HG03039 (cell line): ENCODE results near the gene PARD6G.

Source experiments
- ATAC-seq: cut with Tn5 transposase; IDR thresholded peaks from one replicate; pipeline ENCODE4 v1.9.1; 2021; ENCODE audit warnings: mild to moderate bottlenecking, moderate library complexity; ENCODE audit not compliant: unreplicated experiment

The PARD6G gene

GRCh38 chr18:80157708-80158343 is 89.5 kb downstream of the PARD6G start:
- ATAC-seq = no peak

DNA sequence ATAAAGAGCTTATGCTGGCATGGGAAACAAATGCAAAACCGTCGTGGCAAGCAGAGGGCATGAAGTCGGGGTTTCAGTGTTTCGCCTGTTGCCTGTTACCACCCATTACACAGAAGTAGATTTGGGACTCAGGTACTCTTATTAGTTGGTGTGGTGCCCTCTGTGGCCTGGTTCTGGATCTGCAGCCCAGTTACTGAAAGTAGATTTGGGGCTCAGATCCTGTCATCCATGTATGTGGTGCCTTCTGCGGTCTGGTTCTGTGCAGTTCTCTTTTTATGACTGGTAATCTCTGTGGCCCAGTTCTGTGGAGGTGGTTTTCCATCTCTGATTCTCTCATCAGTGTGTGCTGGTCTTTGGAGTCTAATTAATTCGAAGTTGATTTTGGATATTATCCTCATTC is 93.0 kb downstream of the PARD6G start:
- peak; percentile 66 for ATAC-seq

- ATAC-seq = no peak
Observed at GRCh38 chr18:80149667-80150066, 97.6 kb downstream of the PARD6G start.

DNA sequence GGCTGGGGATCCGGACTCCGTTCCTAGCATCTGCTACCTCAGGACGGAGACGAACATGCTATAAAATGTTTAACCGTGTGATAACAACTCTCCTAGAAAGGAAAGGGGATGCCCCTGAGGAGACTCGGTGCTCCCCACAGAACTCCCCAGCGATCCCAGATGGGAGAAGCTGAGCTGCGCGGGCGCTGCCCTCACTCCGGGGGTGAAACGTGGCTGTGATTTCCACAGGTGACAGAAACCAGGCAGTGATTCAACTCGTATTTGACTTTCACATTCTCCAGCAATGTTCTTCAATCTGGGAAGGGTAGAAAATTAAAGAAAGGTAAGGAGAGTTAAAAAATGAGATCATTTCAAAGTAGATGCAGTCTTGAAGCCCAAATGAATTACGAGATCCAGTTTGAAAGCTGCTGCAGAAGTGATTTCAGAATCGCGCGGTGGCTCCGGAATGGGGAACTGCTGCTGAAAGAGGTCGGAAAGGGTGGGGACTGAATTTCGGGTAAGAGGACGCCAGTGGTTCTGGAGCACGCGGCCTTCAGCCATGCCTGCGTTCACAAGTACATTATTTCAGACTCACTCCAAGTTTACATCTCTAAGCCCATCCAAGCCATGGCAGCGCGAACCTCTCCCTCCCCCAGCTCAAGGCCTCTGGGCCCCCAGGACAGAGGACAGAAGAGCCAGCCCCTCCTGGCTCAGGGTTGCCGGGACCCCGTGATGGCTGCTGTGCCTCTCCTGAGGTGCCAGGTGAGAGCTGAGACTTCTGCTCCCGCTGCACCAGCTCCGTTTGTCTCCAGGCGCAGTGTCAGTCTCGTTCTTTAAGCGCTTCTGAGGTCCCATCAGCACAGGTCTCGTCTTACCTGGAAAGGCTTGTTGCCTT is 98.8 kb downstream of the PARD6G start:
- ATAC-seq = peak; percentile 12

GRCh38 chr18:80147418-80148325 is 99.6 kb downstream of the PARD6G start:
- peak; percentile 76 for ATAC-seq

- ATAC-seq = peak; percentile 16
Observed at GRCh38 chr18:80147037-80147417, 100.3 kb downstream of the PARD6G start.

- no peak for ATAC-seq
Observed at GRCh38 chr18:80145196-80145804, 102.0 kb downstream of the PARD6G start.

- ATAC-seq = no peak
Observed at GRCh38 chr18:80143881-80144280, 103.4 kb downstream of the PARD6G start.

GRCh38 chr18:80140455-80140985 is 106.8 kb downstream of the PARD6G start:
- ATAC-seq = no peak

- no peak for ATAC-seq
Observed at GRCh38 chr18:80137976-80138375, 109.3 kb downstream of the PARD6G start.

GRCh38 chr18:80137137-80137536 is 110.2 kb downstream of the PARD6G start:
- no peak for ATAC-seq

DNA sequence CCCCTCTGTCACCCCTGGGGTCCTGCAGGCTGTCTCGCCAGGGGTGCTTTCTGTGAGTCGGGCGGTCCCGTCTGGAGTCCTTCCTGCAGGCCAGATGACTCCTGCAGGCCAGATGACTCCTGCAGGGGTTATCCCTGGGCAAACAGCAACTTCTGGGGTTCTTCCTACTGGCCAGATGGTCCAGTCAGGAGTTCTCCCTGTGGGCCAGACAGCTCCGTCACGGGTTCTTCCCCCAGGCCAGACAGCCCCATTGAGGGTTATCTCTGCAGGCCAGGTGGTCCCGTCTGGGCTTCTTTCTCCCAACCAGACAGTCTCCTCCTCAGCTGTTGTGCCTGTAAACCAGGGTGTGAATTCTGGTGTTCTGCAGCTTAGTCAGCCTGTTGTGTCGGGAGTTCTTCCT is 110.6 kb downstream of the PARD6G start:
- ATAC-seq = no peak

DNA sequence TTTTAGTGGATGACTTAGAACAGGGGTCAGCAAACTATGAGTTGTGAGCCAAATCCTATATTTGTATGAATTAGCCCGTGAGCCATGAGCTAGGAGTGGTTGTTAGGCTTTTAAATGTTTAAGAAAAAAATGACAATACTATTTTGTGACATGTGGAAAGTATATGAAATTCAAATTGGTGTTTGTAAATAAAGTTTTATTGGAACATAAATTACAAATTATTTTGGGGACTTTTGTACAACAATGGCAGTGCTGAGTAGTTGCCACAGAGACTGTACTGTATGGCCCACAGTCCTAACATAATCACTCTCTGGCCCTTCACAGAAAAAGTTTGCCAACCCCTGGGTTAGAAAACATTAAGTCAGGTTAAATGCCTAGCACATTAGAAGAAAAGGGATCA is 112.2 kb downstream of the PARD6G start:
- no peak for ATAC-seq

DNA sequence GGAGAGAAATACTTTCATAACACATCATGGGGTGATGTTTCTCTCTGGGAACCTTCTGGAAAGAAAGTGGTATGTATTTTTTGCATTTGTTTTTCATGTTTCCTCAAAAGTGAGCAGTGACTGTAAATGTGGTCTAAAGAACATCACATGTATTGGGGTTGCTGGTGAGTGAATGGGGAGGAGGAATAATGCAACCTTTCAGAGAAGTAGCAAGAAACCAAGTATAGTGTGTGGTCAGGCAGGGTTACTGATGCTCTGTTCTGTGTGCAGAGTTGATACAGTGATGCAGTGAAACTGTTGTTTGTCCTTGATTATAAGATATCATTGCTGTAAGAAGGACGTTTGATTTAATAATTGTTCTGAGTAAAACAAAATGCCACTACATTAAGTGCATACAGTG is 114.2 kb downstream of the PARD6G start:
- ATAC-seq = no peak

GRCh38 chr18:80132180-80132812 is 115.0 kb downstream of the PARD6G start:
- no peak for ATAC-seq

- ATAC-seq = no peak
Observed at GRCh38 chr18:80130555-80130954, 116.8 kb downstream of the PARD6G start.

DNA sequence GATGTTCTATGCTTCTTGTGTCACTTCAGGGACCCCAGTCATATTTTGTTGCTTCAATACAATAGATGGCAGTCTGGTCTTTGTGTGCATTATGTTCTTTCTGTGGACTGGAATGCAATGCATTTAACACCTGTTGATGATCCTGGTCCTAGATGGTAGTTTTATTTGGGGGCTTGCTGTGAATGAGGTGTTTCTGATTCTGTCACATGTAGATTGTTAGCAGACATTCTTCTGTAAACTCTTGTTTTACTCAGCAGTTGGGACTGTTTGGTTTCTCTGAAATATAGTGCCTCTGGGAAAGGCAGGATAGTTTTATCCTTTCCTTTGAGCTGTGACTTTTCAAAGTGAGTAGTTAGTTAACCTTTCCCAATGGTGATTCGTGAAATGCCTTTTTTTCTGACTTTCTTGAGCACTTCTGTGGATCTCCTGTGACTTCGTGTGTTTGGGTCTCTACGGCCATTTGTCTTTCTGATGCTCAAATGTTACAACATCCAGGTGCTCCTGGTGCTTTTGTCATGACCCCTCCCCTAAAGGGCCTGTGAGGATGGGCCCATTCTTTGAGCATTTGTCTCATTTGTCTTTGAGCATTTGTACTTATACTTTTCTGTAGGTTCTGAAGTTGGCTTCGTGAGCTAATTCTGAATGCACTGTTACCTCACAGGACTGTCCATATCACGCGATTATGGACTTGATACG is 117.5 kb downstream of the PARD6G start:
- no peak for ATAC-seq

- no peak for ATAC-seq
Observed at GRCh38 chr18:80127635-80128034, 119.7 kb downstream of the PARD6G start.

DNA sequence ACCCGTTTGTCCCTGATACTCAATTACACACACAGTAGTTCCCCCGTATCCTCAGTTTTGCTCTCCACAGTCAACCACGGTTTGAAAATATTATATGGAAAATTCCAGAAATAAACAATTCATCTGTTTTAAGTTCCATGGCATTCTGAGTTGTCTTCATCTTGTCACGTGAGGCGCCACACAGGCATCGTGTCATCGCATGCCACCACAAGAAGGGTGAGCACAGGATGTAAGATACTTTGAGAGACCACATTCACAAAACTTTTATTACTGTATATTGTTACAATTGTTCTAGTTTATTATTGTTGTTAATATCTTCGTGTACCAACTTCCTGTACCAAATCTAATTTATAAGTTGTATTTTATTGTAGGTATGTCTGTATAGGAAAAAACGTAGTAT is 120.5 kb downstream of the PARD6G start:
- ATAC-seq = no peak

DNA sequence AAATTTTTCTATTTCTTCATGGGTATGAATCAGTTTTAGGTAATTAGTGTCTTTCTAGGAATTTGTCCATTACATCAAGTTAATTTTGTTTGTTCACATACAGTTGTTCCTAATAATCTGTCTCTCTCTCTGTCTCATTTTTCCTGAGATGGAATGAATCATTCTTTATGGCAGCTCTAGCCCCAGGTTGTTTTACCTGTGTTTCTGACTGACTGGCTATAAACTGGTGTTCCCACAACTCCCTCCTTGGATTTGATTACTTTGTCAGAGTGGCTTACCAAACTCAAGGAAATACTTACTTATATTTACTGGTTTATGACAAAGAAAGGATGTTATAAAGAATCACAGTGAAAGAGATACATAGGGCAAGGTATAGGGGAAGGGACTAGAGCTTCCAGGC is 123.2 kb downstream of the PARD6G start:
- ATAC-seq = no peak
